ENCODE measurements around the gene FERMT1.
"Not testable (repeated sequence)": the region's sequence is repeated elsewhere in the genome, so short reads cannot be mapped to it uniquely, and the experiment has no call there.

The FERMT1 gene

GRCh38 chr20:6036213-6036612, 86.6 kb downstream of the FERMT1 start:
- DNase-seq, result no peak
- Histone ChIP-seq H3F3A (ENCODE audit: insufficient read depth, low read length) (peaks cover 6% of the 10 kb centered on the region; the same call in 1 of the 2 replicates), H3K9me3 (replicated peaks; ENCODE audit: insufficient read depth, low read length) (no peaks in the 10 kb centered on the region), H2AFZ (ENCODE audit: low read length) (no peak overlapping the region), H3K27ac (ENCODE audit: low read length) (no peak overlapping the region), H3K4me3 (ENCODE audit: low read length) (no peak overlapping the region), H3K27me3 (replicated peaks; ENCODE audit: insufficient read depth, low read length) (no peaks in the 10 kb centered on the region), H3K4me2 (ENCODE audit: low read depth, low read length) (no peak overlapping the region), H3K9me2 (replicated peaks; ENCODE audit: insufficient read depth, low read length) (no peaks in the 10 kb centered on the region), H3K9ac (ENCODE audit: low read length) (no peak overlapping the region), H3K36me3 (replicated peaks; ENCODE audit: insufficient read depth, low read length) (peaks cover 5% of the 10 kb centered on the region; the same call in 1 of the 2 replicates), H3K79me2 (ENCODE audit: low read length) (0 out of 2 replicates have a peak, but pooled peaks cover 4% of the 10 kb centered on the region), H4K20me1 (ENCODE audit: insufficient read depth, low read length) (no peaks in the 10 kb centered on the region), H3K4me1 (ENCODE audit: low read length) (peaks cover 16% of the 10 kb centered on the region)
- TF ChIP-seq EZH2phosphoT487 (IDR thresholded peaks at IDR 0.05; ENCODE audit: low read length), result no peak
- TF ChIP-seq EZH2 (optimal IDR thresholded peaks at IDR 0.05; ENCODE audit: low read depth, low read length), result no peak
- no peak for TF ChIP-seq CTCF (IDR thresholded peaks at IDR 0.05; ENCODE audit: low read length)

- Histone ChIP-seq H3K9ac (ENCODE audit: low read length) (no peak overlapping the region), H2AFZ (ENCODE audit: low read length) (no peak overlapping the region), H4K20me1 (ENCODE audit: insufficient read depth, low read length) (no peaks in the 10 kb centered on the region), H3K4me2 (ENCODE audit: low read depth, low read length) (peak overlapping the region; percentile 15; the same call in 1 of the 2 replicates), H3K4me3 (ENCODE audit: low read length) (no peak overlapping the region), H3K4me1 (ENCODE audit: low read length) (peaks cover 16% of the 10 kb centered on the region), H3K9me3 (replicated peaks; ENCODE audit: insufficient read depth, low read length) (no peaks in the 10 kb centered on the region), H3K27me3 (replicated peaks; ENCODE audit: insufficient read depth, low read length) (no peaks in the 10 kb centered on the region), H3K9me2 (replicated peaks; ENCODE audit: insufficient read depth, low read length) (no peaks in the 10 kb centered on the region), H3F3A (ENCODE audit: insufficient read depth, low read length) (peaks cover 6% of the 10 kb centered on the region; the same call in 1 of the 2 replicates), H3K27ac (ENCODE audit: low read length) (peak overlapping the region; percentile 30; the same call in 1 of the 2 replicates), H3K36me3 (replicated peaks; ENCODE audit: insufficient read depth, low read length) (peaks cover 5% of the 10 kb centered on the region; the same call in 1 of the 2 replicates), H3K79me2 (ENCODE audit: low read length) (0 out of 2 replicates have a peak, but pooled peaks cover 4% of the 10 kb centered on the region)
- peak; percentile 36 for DNase-seq
- TF ChIP-seq EZH2phosphoT487 (IDR thresholded peaks at IDR 0.05; ENCODE audit: low read length) (no peak), EZH2 (optimal IDR thresholded peaks at IDR 0.05; ENCODE audit: low read depth, low read length) (no peak), CTCF (IDR thresholded peaks at IDR 0.05; ENCODE audit: low read length) (no peak)
These were observed 88.5 kb downstream of the FERMT1 start for GRCh38 chr20:6034134-6034969.

- H4K20me1 ChIP-seq (ENCODE audit: insufficient read depth, low read length); H3K9ac ChIP-seq (ENCODE audit: low read length); H3K4me3 ChIP-seq (ENCODE audit: low read length); H2AFZ ChIP-seq (ENCODE audit: low read length); H3K27ac ChIP-seq (ENCODE audit: low read length); H3K4me2 ChIP-seq (ENCODE audit: low read depth, low read length); H3K79me2 ChIP-seq (ENCODE audit: low read length); DNase-seq; H3K9me3 ChIP-seq (replicated peaks; ENCODE audit: insufficient read depth, low read length); H3K27me3 ChIP-seq (replicated peaks; ENCODE audit: insufficient read depth, low read length); H3K36me3 ChIP-seq (replicated peaks; ENCODE audit: insufficient read depth, low read length); H3F3A ChIP-seq (ENCODE audit: insufficient read depth, low read length); H3K9me2 ChIP-seq (replicated peaks; ENCODE audit: insufficient read depth, low read length): not testable (repeated sequence)
- peaks cover 16% of the 10 kb centered on the region for H3K4me1 ChIP-seq (ENCODE audit: low read length)
These were observed 89.9 kb downstream of the FERMT1 start for GRCh38 chr20:6032907-6033306.
